HCT116 (cell line): Measurements from ENCODE around the gene TTYH3. TPM values are rescaled to one million over a fixed set of nuclear protein-coding genes. Genes with fewer than 3 reads are reported as not detected.

Experiments
- ATAC-seq: fragments of 200-7000 bp; cut with Tn5 transposase; 2 replicates; pipeline ENCODE4 v1.9.1; 2020; ENCODE audit warnings: mild to moderate bottlenecking, moderate library complexity
- BruUV-seq: library from RNA; stranded (reverse); fragments of 400-500 nt; replicated peaks from 2 replicates; lab custom pipeline; 2021; lab: Mats Ljungman, UMichigan
- CTCF ChIA-PET: fragments of 300-600 bp; sonication (Branson Sonifier 250); formaldehyde crosslinking; loops from one replicate; lab custom pipeline; 2021; ENCODE audit warnings: antibody characterized with exemption; lab: Charles Lee
- POLR2A ChIA-PET: fragments of 300-600, 350-600 bp; sonication (Branson Sonifier 250); formaldehyde crosslinking; loops from one replicate; lab custom pipeline; 2021; ENCODE audit warnings: antibody characterized with exemption; lab: Charles Lee
- RAD21 ChIA-PET, 2 experiments: fragments of 300-600 bp; sonication (Branson Sonifier 250); formaldehyde crosslinking; loops; one replicate each; lab custom pipeline; 2023; ENCODE audit warnings: low total read pairs in 2 of 2; ENCODE audit not compliant: uncharacterized antibody in 2 of 2, unreplicated experiment in 2 of 2, low non-redundant PET in 1 of 2; lab: Charles Lee
- DNase-seq: peaks from one replicate; pipeline ENCODE4 v3.0.0-alpha.2; 2010; ENCODE audit warnings: low read depth, low spot score
- H2AFZ ChIP-seq: fragments of 200-600 bp; shearing (Covaris generic), sonication (generic); 2 replicates; pipeline ENCODE4 v1.6.1; 2017; ENCODE audit warnings: low read depth, mixed run types, mixed read lengths, antibody characterized with exemption, low read length; ENCODE audit not compliant: poor library complexity, severe bottlenecking
- H3K27ac ChIP-seq: 2 replicates; pipeline ENCODE4 v1.5.1; 2012; ENCODE audit warnings: low read depth, low read length
- H3K27me3 ChIP-seq: fragments of 200-600 bp; sonication (generic); 2 replicates; pipeline ENCODE4 v1.6.1; 2016; ENCODE audit warnings: mixed run types, low read length, mixed read lengths; ENCODE audit not compliant: insufficient read depth
- H3K36me3 ChIP-seq, 2 experiments: fragments of 200-500 bp in 1 of 2; fragments of 200-600 bp in 1 of 2; sonication (Bioruptor generic) in 1 of 2; sonication (generic) in 1 of 2; 2 replicates each; pipeline versions ENCODE4 v1.5.1 to v1.6.1; 2014 to 2016; ENCODE audit warnings: low read length in 2 of 2, inconsistent platforms in 1 of 2, mixed read lengths in 1 of 2, mixed run types in 1 of 2; ENCODE audit not compliant: insufficient read depth in 2 of 2, control insufficient read depth in 1 of 2
- H3K4me1 ChIP-seq, 2 experiments: fragments of 200-600 bp in 1 of 2; sonication (generic) in 1 of 2; 2 replicates each; pipeline versions ENCODE4 v1.5.1 to v1.6.1; 2012 to 2017; ENCODE audit warnings: low read length in 2 of 2, inconsistent platforms in 1 of 2, mild to moderate bottlenecking in 1 of 2, mixed read lengths in 1 of 2, mixed run types in 1 of 2, moderate library complexity in 1 of 2; ENCODE audit not compliant: insufficient read depth in 2 of 2, control insufficient read depth in 1 of 2
- H3K4me2 ChIP-seq: fragments of 200-600 bp; sonication (generic); 2 replicates; pipeline ENCODE4 v1.6.1; 2017; ENCODE audit warnings: mixed run types, low read length, mixed read lengths
- H3K4me3 ChIP-seq, 2 experiments: fragments of 200-600 bp in 1 of 2; sonication (generic) in 1 of 2; replicated peaks in 1 of 2; 2 replicates each; pipeline ENCODE4 v1.5.1; 2011 to 2016; ENCODE audit warnings: low read length in 2 of 2, control low read depth in 1 of 2, low read depth in 1 of 2, mild to moderate bottlenecking in 1 of 2, mixed read lengths in 1 of 2, mixed run types in 1 of 2
- H3K79me2 ChIP-seq: fragments of 200-600 bp; sonication (generic); 2 replicates; pipeline ENCODE4 v1.6.1; 2017; ENCODE audit warnings: mild to moderate bottlenecking, mixed run types, low read length, moderate library complexity, mixed read lengths; ENCODE audit not compliant: insufficient read depth
- H3K9ac ChIP-seq: fragments of 200-600 bp; sonication (generic); 2 replicates; pipeline ENCODE4 v1.6.1; 2016; ENCODE audit warnings: low read length, mixed read lengths
- H3K9me2 ChIP-seq: fragments of 200-600 bp; sonication (generic), shearing (Covaris generic); 2 replicates; pipeline ENCODE4 v1.6.1; 2017; ENCODE audit warnings: mixed run types, mild to moderate bottlenecking, moderate library complexity; ENCODE audit not compliant: insufficient read depth
- H3K9me3 ChIP-seq, 2 experiments: fragments of 200-500 bp in 1 of 2; fragments of 200-600 bp in 1 of 2; sonication (Bioruptor generic) in 1 of 2; sonication (generic) in 1 of 2; 2 replicates each; pipeline ENCODE4 v1.6.1; 2014 to 2017; ENCODE audit warnings: low read length in 2 of 2, mixed read lengths in 2 of 2, inconsistent platforms in 1 of 2, low read depth in 1 of 2, mild to moderate bottlenecking in 1 of 2, mixed run types in 1 of 2, moderate library complexity in 1 of 2; ENCODE audit not compliant: control insufficient read depth in 1 of 2, insufficient read depth in 1 of 2
- H4K20me1 ChIP-seq: fragments of 200-600 bp; sonication (generic), shearing (Covaris generic); 2 replicates; pipeline ENCODE4 v1.6.1; 2017; ENCODE audit warnings: mixed run types, mild to moderate bottlenecking, moderate library complexity; ENCODE audit not compliant: insufficient read depth
- ATF3 ChIP-seq: IDR thresholded peaks from 2 replicates; pipeline ENCODE4 v1.6.1; 2012
- CBX3 ChIP-seq: IDR thresholded peaks from 2 replicates; pipeline ENCODE4 v1.6.1; 2012; ENCODE audit warnings: low read depth
- CEBPB ChIP-seq: IDR thresholded peaks from 2 replicates; pipeline ENCODE4 v1.6.1; 2012; ENCODE audit warnings: low read depth
- CTCF ChIP-seq, 3 experiments: fragments of 200-600 bp in 1 of 3; sonication (generic) in 1 of 3; IDR thresholded peaks in 2 of 3; conservative IDR thresholded peaks in 1 of 3; 2 replicates each; pipeline ENCODE4 v1.5.1; 2012 to 2017; ENCODE audit warnings: low read depth in 2 of 3, low read length in 2 of 3, antibody characterized with exemption in 1 of 3, borderline replicate concordance in 1 of 3, control low read depth in 1 of 3, mild to moderate bottlenecking in 1 of 3, mixed read lengths in 1 of 3, mixed run types in 1 of 3, moderate library complexity in 1 of 3; ENCODE audit not compliant: insufficient read depth in 1 of 3
- EGR1 ChIP-seq: IDR thresholded peaks from 2 replicates; pipeline ENCODE4 v1.6.1; 2012; ENCODE audit warnings: low read depth
- ELF1 ChIP-seq: IDR thresholded peaks from 2 replicates; pipeline ENCODE4 v1.6.1; 2012; ENCODE audit warnings: low read depth, borderline replicate concordance
- EZH2 ChIP-seq: fragments of 200-600 bp; sonication (generic); IDR thresholded peaks from 2 replicates; pipeline ENCODE4 v1.6.1; 2017; ENCODE audit warnings: antibody characterized with exemption, mixed run types
- EZH2phosphoT487 ChIP-seq: fragments of 200-600 bp; IDR thresholded peaks from 2 replicates; pipeline ENCODE4 v1.6.1; 2018; ENCODE audit warnings: antibody characterized with exemption, borderline replicate concordance
- POLR2A ChIP-seq: IDR thresholded peaks from 2 replicates; pipeline ENCODE4 v1.7.0; 2011; ENCODE audit warnings: borderline replicate concordance; ENCODE audit not compliant: insufficient read depth, insufficient read length; ENCODE audit errors: extremely low read depth
- POLR2AphosphoS5 ChIP-seq: IDR thresholded peaks from 2 replicates; pipeline ENCODE4 v1.6.1; 2011; ENCODE audit warnings: mild to moderate bottlenecking, low read depth, low read length, moderate library complexity
- SIN3A ChIP-seq: IDR thresholded peaks from 2 replicates; pipeline ENCODE4 v1.6.1; 2012; ENCODE audit warnings: low read depth
- SRF ChIP-seq: IDR thresholded peaks from 2 replicates; pipeline ENCODE4 v1.6.1; 2012; ENCODE audit warnings: low read depth
- TCF7L2 ChIP-seq: IDR thresholded peaks from 2 replicates; pipeline ENCODE4 v1.7.0; 2011; ENCODE audit warnings: borderline replicate concordance, inconsistent platforms; ENCODE audit not compliant: insufficient read depth, insufficient read length; ENCODE audit errors: extremely low read depth
- YY1 ChIP-seq: IDR thresholded peaks from 2 replicates; pipeline ENCODE4 v1.6.1; 2011; ENCODE audit warnings: low read length, low read depth, moderate library complexity, mild to moderate bottlenecking; ENCODE audit not compliant: insufficient replicate concordance; ENCODE audit errors: extremely low read depth
- ZNF274 ChIP-seq: fragments of 200-500 bp; sonication (Bioruptor generic); IDR thresholded peaks from 2 replicates; pipeline ENCODE4 v1.6.1; 2014; ENCODE audit warnings: mild to moderate bottlenecking, low read depth, low read length, inconsistent platforms
- intact Hi-C: fragments of 100-400 bp; cut with micrococcal nuclease; formaldehyde crosslinking; loops from 2 replicates; pipeline ENCODE4 v1.10.0; 2022
- total RNA-seq: library from RNA; stranded (reverse); gene quantifications from one replicate; pipeline ENCODE4 v1.2.1, GENCODE V29; 2021; ENCODE audit not compliant: unreplicated experiment

The TTYH3 gene
- total RNA-seq, 1 experiment from 2014 or later, result 40.3 TPM

- ChIA-PET CTCF (no interaction called here), POLR2A (interaction anchor here (0.6 kb wide), 1 partner anchor 8 kb away, joined by 4 read pairs; no protein-coding TSS in a partner anchor), RAD21 (no interaction called here)
- Histone ChIP-seq H3K4me3 (peak overlapping the region in 1 of 2 experiments; percentile 77; a peak in 2 of 4 replicates), H2AFZ (no peak overlapping the region), H4K20me1 (no peaks in the 10 kb centered on the region), H3K4me2 (peak overlapping the region; percentile 98), H3K27ac (peak overlapping the region; percentile 81), H3K4me1 (peaks cover 11 to 38% of the 10 kb centered on the region in 2 experiments), H3K9me3 (no peaks in the 10 kb centered on the region), H3K9ac (peak overlapping the region; percentile 74), H3K9me2 (no peaks in the 10 kb centered on the region), H3K79me2 (peaks cover 32% of the 10 kb centered on the region; the same call in 1 of the 2 replicates), H3K36me3 (no peaks in the 10 kb centered on the region), H3K27me3 (no peaks in the 10 kb centered on the region)
- no peak for TF ChIP-seq YY1
- no peak for TF ChIP-seq CEBPB
- no peak for TF ChIP-seq POLR2A
- ATAC-seq (no peak), DNase-seq (no peak)
- BruUV-seq, result TSS peak; percentile 24
- intact Hi-C loops, result no loop called here
Observed at GRCh38 chr7:2634267-2635145, 2.7 kb downstream of the TTYH3 start.

GRCh38 chr7:2635148-2635668, 3.4 kb downstream of the TTYH3 start:
- H3K27me3 ChIP-seq, result no peaks in the 10 kb centered on the region
- no peak overlapping the region for H3K9ac ChIP-seq
- no peak for ATAC-seq
- no peaks in the 10 kb centered on the region for H3K9me2 ChIP-seq
- no peak for DNase-seq
- peaks cover 32% of the 10 kb centered on the region; the same call in 1 of the 2 replicates for H3K79me2 ChIP-seq
- no peak overlapping the region for H2AFZ ChIP-seq
- no peaks in the 10 kb centered on the region for H3K9me3 ChIP-seq
- no peaks in the 10 kb centered on the region for H4K20me1 ChIP-seq
- H3K4me3 ChIP-seq, result no peak overlapping the region
- peaks cover 11 to 30% of the 10 kb centered on the region in 2 experiments for H3K4me1 ChIP-seq
- no peaks in the 10 kb centered on the region for H3K36me3 ChIP-seq
- intact Hi-C loops, result no loop called here
- H3K4me2 ChIP-seq, result no peak overlapping the region
- CTCF ChIA-PET, result no interaction called here
- POLR2A ChIA-PET, result no interaction called here
- no peak overlapping the region for H3K27ac ChIP-seq
- RAD21 ChIA-PET, result no interaction called here
- BruUV-seq, result no TSS peak
- no peak for TF ChIP-seq CTCF (IDR thresholded peaks at IDR 0.05 in 2 of 3, conservative IDR thresholded peaks at IDR 0.05 in 1 of 3; ENCODE audit: borderline replicate concordance in 1 of 3, insufficient read depth in 1 of 3, low read depth in 2 of 3, low read length in 2 of 3)
- no peak for TF ChIP-seq EZH2phosphoT487
- TF ChIP-seq ZNF274, result no peak
- no peak for TF ChIP-seq ATF3
- no peak for TF ChIP-seq SIN3A
- no peak for TF ChIP-seq YY1
- no peak for TF ChIP-seq TCF7L2
- TF ChIP-seq EGR1, result no peak
- no peak for TF ChIP-seq POLR2AphosphoS5
- no peak for TF ChIP-seq SRF
- no peak for TF ChIP-seq EZH2
- TF ChIP-seq CBX3, result no peak
- TF ChIP-seq ELF1, result no peak
